Lower lobe of right lung (tissue), 2 donors: ENCODE measurements around the gene SMG5. TPM values are rescaled to one million over a fixed set of nuclear protein-coding genes. Genes with fewer than 3 reads are reported as not detected.

Experiments
- ATAC-seq, 2 donors: fragments of 200-7000 bp; cut with Tn5 transposase; one replicate each; pipeline ENCODE4 v1.9.1; 2020 to 2022; ENCODE audit warnings: mild to moderate bottlenecking in 2 of 2, moderate library complexity in 2 of 2
- DNase-seq: peaks from one replicate; pipeline ENCODE4 v3.0.0-alpha.2; 2020
- H3K27ac ChIP-seq: fragments of 200-600 bp; one replicate; pipeline ENCODE4 v1.8.0; 2022
- H3K27me3 ChIP-seq: fragments of 200-600 bp; one replicate; pipeline ENCODE4 v1.8.0; 2022; ENCODE audit warnings: low read depth
- H3K36me3 ChIP-seq: fragments of 200-600 bp; one replicate; pipeline ENCODE4 v1.8.0; 2022; ENCODE audit warnings: mild to moderate bottlenecking
- H3K4me1 ChIP-seq: fragments of 200-600 bp; one replicate; pipeline ENCODE4 v1.8.0; 2022
- H3K4me3 ChIP-seq: fragments of 200-600 bp; one replicate; pipeline ENCODE4 v1.8.0; 2022; ENCODE audit warnings: mild to moderate bottlenecking
- H3K9me3 ChIP-seq: fragments of 200-600 bp; one replicate; pipeline ENCODE4 v1.8.0; 2022
- intact Hi-C: fragments of 100-400 bp; cut with DNase I; formaldehyde crosslinking; loops from one replicate; pipeline ENCODE4 v1.11.0; 2022
- total RNA-seq: library from RNA; stranded (reverse); fragmentation: NEBNext Ultra II Directional; extraction: Animal tissue kit (Norgen Biotek cat#: 25700); gene quantifications from one replicate; pipeline ENCODE4 v1.2.1, GENCODE V29; 2021
- TF ChIP-seq, protein P1 (sequence below): fragments of 200-600 bp; IDR thresholded peaks from one replicate; pipeline ENCODE4 v1.8.0; 2022; ENCODE audit warnings: antibody characterized with exemption, mild to moderate bottlenecking
- donor health status: DM: no; HTN: yes; CAD: no; lungs with severe emphysema.

The SMG5 gene
- total RNA-seq, 1 donor from 2014 or later = 68.9 TPM

GRCh38 chr1:156293895-156294294 lies 11.3 kb upstream of the SMG5 start:
- peaks cover 22% of the 10 kb centered on the region for H3K4me1 ChIP-seq
- no peaks in the 10 kb centered on the region for H3K27me3 ChIP-seq
- H3K9me3 ChIP-seq = no peaks in the 10 kb centered on the region
- TF ChIP-seq, protein P1, sequence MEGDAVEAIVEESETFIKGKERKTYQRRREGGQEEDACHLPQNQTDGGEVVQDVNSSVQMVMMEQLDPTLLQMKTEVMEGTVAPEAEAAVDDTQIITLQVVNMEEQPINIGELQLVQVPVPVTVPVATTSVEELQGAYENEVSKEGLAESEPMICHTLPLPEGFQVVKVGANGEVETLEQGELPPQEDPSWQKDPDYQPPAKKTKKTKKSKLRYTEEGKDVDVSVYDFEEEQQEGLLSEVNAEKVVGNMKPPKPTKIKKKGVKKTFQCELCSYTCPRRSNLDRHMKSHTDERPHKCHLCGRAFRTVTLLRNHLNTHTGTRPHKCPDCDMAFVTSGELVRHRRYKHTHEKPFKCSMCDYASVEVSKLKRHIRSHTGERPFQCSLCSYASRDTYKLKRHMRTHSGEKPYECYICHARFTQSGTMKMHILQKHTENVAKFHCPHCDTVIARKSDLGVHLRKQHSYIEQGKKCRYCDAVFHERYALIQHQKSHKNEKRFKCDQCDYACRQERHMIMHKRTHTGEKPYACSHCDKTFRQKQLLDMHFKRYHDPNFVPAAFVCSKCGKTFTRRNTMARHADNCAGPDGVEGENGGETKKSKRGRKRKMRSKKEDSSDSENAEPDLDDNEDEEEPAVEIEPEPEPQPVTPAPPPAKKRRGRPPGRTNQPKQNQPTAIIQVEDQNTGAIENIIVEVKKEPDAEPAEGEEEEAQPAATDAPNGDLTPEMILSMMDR = no peak
- H3K4me3 ChIP-seq = no peak overlapping the region
- intact Hi-C loops = no loop called here
- no peak overlapping the region for H3K27ac ChIP-seq
- peaks cover 20% of the 10 kb centered on the region for H3K36me3 ChIP-seq
- ATAC-seq (no peak), DNase-seq (no peak)

DNA sequence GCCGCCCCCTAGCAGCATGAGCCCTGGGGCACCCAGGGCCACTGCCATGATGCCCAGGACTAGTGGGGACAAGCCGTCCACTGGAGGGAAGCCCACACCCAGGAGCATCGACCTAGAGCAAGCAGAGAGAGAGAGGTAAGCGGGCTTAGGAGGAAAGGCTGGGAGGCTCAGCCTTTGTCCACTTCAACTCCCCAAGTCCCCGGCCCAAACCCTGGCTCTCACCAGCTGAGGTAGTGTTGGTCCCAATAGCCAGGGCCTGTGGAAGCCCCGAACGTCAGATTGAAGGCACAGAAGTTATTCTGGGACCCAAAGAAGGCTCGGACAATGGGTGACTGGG lies 10.4 kb upstream of the SMG5 start:
- H3K27ac ChIP-seq = no peak overlapping the region
- intact Hi-C loops = no loop called here

GRCh38 chr1:156291226-156292061 lies 8.8 kb upstream of the SMG5 start:
- peak overlapping the region; percentile 49 for H3K4me3 ChIP-seq
- ATAC-seq (peak; percentile 94 to 95), DNase-seq (peak; percentile 93)
- peak overlapping the region; percentile 58 for H3K27ac ChIP-seq
- peaks cover 23% of the 10 kb centered on the region for H3K36me3 ChIP-seq
- peaks cover 22% of the 10 kb centered on the region for H3K4me1 ChIP-seq
- H3K9me3 ChIP-seq = no peaks in the 10 kb centered on the region
- H3K27me3 ChIP-seq = no peaks in the 10 kb centered on the region
- TF ChIP-seq, protein P1 = no peak
- intact Hi-C loops = no loop called here

More for the DNA sequence above, 10.4 kb upstream of the SMG5 start:
- TF ChIP-seq, protein P1 = no peak
- Histone ChIP-seq H3K4me1 (peaks cover 22% of the 10 kb centered on the region), H3K27me3 (no peaks in the 10 kb centered on the region), H3K36me3 (peaks cover 23% of the 10 kb centered on the region), H3K4me3 (no peak overlapping the region), H3K9me3 (no peaks in the 10 kb centered on the region)
- ATAC-seq (no peak), DNase-seq (no peak)

GRCh38 chr1:156289857-156290256 lies 7.2 kb upstream of the SMG5 start:
- DNase-seq (no peak), ATAC-seq (no peak)
- Histone ChIP-seq H3K36me3 (peaks cover 23% of the 10 kb centered on the region), H3K4me3 (no peak overlapping the region), H3K27ac (no peak overlapping the region), H3K27me3 (no peaks in the 10 kb centered on the region), H3K9me3 (no peaks in the 10 kb centered on the region), H3K4me1 (peaks cover 13% of the 10 kb centered on the region)
- intact Hi-C loops = no loop called here
- TF ChIP-seq, protein P1 = no peak

DNA sequence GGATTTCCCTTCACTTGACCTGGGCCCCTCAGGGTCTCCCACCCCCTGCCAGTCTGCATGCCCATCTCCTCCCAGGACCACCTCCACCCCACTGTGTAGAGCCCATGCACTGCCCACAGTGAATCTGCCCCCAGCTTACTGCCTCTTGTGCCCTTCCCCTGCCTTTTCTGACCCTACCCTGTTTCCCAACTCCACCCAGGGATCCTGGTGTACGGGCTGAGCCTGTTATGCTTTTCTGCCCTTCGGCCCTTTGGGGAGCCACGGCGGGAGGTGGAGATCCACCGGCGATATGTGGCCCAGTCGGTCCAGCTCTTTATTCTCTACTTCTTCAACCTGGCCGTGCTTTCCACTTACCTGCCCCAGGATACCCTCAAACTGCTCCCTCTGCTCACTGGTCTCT lies 3.4 kb upstream of the SMG5 start:
- H3K4me1 ChIP-seq = peaks cover 21% of the 10 kb centered on the region
- peaks cover 12% of the 10 kb centered on the region for H3K36me3 ChIP-seq
- intact Hi-C loops = no loop called here
- DNase-seq (no peak), ATAC-seq (no peak)
- H3K27me3 ChIP-seq = no peaks in the 10 kb centered on the region
- no peak overlapping the region for H3K27ac ChIP-seq
- TF ChIP-seq, protein P1 = no peak
- no peak overlapping the region for H3K4me3 ChIP-seq
- H3K9me3 ChIP-seq = no peaks in the 10 kb centered on the region
